ENCODE data around the gene RPGRIP1L. TPM values are rescaled to one million over a fixed set of nuclear protein-coding genes. Genes with fewer than 3 reads are reported as not detected.

The RPGRIP1L gene
- total RNA-seq, 1 donor: 22.0 TPM

DNA sequence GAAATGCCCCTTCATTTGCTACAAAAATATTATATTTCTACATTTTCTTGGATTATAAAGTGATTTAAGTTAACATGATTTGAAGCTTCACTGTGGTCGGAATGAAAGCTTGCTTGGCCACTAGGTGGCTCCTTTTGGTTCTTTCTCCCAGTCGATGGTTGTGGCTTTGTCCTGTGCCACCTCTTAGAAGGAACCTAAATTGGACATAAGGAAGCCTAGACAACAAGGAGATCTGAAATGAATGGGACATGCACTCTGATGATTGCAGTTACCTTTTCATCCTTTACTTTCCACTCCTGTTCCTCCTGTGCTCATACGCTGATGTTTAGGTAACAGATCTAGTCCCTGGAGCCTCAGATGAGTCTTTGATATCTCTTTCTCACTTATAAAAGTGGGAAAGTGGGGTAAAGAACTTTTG is 39.5 kb upstream of the RPGRIP1L start:
- no peak overlapping the region for H3K4me3 ChIP-seq (ENCODE audit: low read depth, low read length)
- TF ChIP-seq, protein P1, sequence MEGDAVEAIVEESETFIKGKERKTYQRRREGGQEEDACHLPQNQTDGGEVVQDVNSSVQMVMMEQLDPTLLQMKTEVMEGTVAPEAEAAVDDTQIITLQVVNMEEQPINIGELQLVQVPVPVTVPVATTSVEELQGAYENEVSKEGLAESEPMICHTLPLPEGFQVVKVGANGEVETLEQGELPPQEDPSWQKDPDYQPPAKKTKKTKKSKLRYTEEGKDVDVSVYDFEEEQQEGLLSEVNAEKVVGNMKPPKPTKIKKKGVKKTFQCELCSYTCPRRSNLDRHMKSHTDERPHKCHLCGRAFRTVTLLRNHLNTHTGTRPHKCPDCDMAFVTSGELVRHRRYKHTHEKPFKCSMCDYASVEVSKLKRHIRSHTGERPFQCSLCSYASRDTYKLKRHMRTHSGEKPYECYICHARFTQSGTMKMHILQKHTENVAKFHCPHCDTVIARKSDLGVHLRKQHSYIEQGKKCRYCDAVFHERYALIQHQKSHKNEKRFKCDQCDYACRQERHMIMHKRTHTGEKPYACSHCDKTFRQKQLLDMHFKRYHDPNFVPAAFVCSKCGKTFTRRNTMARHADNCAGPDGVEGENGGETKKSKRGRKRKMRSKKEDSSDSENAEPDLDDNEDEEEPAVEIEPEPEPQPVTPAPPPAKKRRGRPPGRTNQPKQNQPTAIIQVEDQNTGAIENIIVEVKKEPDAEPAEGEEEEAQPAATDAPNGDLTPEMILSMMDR (IDR thresholded peaks at IDR 0.05; ENCODE audit: insufficient read depth, low read depth, low read length): peak; percentile 76
- DNase-seq (ENCODE audit: low read depth): peak; percentile 44

DNA sequence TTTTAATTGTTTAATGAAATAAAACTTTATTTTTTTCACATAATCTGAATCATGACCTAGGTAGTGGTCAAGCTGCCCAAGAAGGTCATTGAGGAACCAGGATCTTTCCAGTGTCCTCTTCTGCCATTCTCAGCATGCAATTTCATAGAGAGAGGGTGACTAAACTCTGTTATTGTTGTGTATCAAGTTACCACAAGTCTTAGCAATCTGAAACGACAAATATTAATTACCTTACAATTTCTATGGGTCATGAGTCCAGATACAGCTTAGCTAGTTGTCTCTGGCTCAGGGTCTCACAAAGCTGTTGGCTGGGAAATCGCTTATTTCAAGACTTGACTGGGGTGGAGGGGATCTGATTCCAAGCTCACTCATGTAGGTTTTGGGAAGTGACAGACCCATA is 37.9 kb upstream of the RPGRIP1L start:
- DNase-seq (ENCODE audit: low read depth): no peak
- H3K4me3 ChIP-seq (ENCODE audit: low read depth, low read length): no peak overlapping the region
- TF ChIP-seq, protein P1 (IDR thresholded peaks at IDR 0.05; ENCODE audit: insufficient read depth, low read depth, low read length): no peak

DNA sequence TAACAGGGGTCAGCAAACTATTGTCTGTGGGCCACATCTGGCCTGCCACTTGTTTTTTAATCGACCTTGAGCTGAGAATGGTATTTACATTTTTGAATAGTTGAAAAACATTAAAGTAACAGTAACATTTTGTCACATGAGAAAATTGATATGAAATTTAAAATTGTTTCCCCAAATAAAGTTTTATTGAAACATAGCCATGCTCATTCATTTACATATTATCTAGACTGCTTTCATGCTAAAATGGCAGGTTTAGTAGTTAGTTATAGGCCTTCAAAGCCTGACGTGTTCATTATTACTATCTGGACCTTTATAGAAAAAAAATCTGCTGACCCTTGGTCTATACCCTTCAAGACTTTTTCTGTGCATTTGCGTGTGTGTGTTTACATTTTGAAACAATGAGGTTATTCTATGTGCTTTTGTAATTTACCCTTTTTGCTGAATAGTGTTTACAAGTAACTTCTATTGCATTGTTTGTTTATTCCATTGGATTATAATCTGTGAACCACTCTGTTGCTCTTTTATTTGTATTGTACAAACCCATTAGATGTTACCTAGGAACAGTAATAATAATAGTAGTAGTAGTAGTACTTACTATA is 37.4 kb upstream of the RPGRIP1L start:
- no peak for DNase-seq (ENCODE audit: low read depth)
- TF ChIP-seq, protein P1 (IDR thresholded peaks at IDR 0.05; ENCODE audit: insufficient read depth, low read depth, low read length): no peak
- no peak overlapping the region for H3K4me3 ChIP-seq (ENCODE audit: low read depth, low read length)

DNA sequence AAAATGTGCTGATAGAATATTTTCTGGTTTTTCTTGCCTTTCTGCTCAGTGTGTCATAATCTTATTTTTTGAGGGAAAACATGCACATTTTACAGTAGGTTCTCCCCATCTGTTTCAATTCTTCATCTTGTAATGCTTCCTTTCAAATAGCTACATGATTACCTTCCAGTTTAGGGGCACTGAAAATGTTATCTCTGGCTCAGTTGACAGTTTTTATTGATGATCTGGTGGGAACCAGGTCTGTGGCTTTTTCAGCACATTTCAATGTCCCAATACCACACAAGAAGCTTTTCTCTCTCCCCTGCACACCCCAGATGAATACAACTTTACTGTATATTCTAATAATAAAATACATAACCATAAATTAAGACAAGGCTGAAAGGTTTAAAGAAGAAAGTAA is 36.8 kb upstream of the RPGRIP1L start:
- TF ChIP-seq, protein P1 (IDR thresholded peaks at IDR 0.05; ENCODE audit: insufficient read depth, low read depth, low read length): no peak
- DNase-seq (ENCODE audit: low read depth): peak; percentile 43
- no peak overlapping the region for H3K4me3 ChIP-seq (ENCODE audit: low read depth, low read length)

DNA sequence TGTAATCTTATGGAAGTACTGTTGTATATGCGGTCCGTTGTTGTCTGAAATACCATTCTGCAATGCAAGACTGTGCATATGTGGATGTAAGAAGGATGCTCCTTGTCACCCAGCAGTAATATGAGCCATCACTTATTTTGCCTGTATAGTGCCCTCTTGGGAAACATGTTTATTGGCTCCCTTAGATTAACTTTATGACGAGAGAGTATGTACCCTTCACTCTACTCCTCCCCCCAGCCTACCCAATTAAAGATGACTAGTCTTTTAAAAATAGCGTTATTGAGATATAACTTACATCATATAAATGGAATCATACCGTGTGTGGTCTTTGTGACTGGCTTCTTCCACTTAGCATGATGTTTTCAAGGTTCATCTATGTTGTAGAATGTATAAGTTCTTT is 33.9 kb upstream of the RPGRIP1L start:
- no peak for DNase-seq (ENCODE audit: low read depth)
- TF ChIP-seq, protein P1 (IDR thresholded peaks at IDR 0.05; ENCODE audit: insufficient read depth, low read depth, low read length): no peak

DNA sequence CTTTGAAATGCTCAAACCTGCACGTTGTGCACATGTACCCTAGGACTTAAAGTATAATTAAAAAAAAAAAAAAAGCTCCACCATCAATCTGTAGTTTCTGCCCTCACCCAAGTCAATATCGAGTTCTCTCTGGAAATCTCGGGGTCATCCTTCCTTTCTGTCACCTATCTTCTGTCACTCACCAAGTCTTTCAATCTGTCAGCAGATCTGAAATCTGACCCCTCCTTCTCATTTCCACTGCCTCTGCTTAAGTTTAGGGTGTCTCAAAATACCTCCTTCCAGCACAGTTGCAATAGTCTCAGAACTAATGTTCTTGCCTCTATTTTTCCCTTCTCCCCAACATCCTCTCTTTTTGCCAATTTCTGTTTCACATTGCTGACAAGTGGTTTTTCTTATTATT is 32.6 kb upstream of the RPGRIP1L start:
- H3K4me3 ChIP-seq (ENCODE audit: low read depth, low read length): no peak overlapping the region
- TF ChIP-seq, protein P1 (IDR thresholded peaks at IDR 0.05; ENCODE audit: insufficient read depth, low read depth, low read length): no peak
- no peak for DNase-seq (ENCODE audit: low read depth)

More for the DNA sequence above, 33.9 kb upstream of the RPGRIP1L start:
- H3K4me3 ChIP-seq (ENCODE audit: low read depth, low read length): no peak overlapping the region

DNA sequence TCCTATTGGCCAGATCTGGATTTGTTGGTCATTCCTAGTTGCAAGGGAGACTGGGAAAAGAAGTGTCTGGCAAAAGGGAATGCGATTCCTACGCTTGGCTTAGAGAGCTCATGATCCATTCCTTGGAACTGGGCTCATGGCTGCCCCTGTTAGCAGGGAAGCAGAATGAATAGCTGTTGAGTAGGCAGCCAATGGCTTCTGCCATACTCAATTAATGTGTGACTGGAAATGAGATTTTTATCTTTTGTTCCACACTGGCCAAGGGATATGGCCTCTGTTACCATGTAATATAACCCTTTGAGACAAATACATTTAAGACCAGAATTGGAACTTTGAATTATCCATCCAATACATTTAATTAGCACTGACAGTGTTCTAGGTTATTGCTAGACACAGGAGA is 31.2 kb upstream of the RPGRIP1L start:
- TF ChIP-seq, protein P1 (IDR thresholded peaks at IDR 0.05; ENCODE audit: insufficient read depth, low read depth, low read length): no peak
- H3K4me3 ChIP-seq (ENCODE audit: low read depth, low read length): no peak overlapping the region
- DNase-seq (ENCODE audit: low read depth): no peak

All from fibroblast of villous mesenchyme (primary cell).